HFFc6 (cell line): Measurements from ENCODE around the gene TBC1D30. TPM values are rescaled to one million over a fixed set of nuclear protein-coding genes. Genes with fewer than 3 reads are reported as not detected.

ENCODE experiments used
- DNase-seq: peaks from one replicate; pipeline ENCODE4 v3.0.0-alpha.2; 2018
- H3K27ac Mint-ChIP-seq: 2 replicates; pipeline ENCODE4 v1.8.0; 2020; ENCODE audit warnings: mild to moderate bottlenecking, mixed read lengths
- H3K27me3 Mint-ChIP-seq: 2 replicates; pipeline ENCODE4 v1.8.0; 2021; ENCODE audit warnings: mild to moderate bottlenecking, moderate library complexity, mixed read lengths; ENCODE audit not compliant: insufficient read depth
- H3K36me3 Mint-ChIP-seq: 2 replicates; pipeline ENCODE4 v1.8.0; 2021; ENCODE audit warnings: low read depth, mixed read lengths
- H3K4me1 Mint-ChIP-seq: 2 replicates; pipeline ENCODE4 v1.8.0; 2020; ENCODE audit warnings: low read depth, mixed read lengths
- H3K4me3 Mint-ChIP-seq: 2 replicates; pipeline ENCODE4 v1.8.0; 2020; ENCODE audit warnings: mild to moderate bottlenecking, moderate library complexity, mixed read lengths
- H3K9me3 Mint-ChIP-seq: 2 replicates; pipeline ENCODE4 v1.8.0; 2020; ENCODE audit warnings: mild to moderate bottlenecking, mixed read lengths
- CTCF ChIP-seq: fragments of 200-600 bp; sonication (generic); IDR thresholded peaks from 2 replicates; pipeline ENCODE4 v1.5.0; 2021; ENCODE audit warnings: antibody characterized with exemption, mild to moderate bottlenecking
- total RNA-seq, 6 experiments: library from RNA; stranded (reverse); fragmentation: NEBNext Ultra II Directional; extraction: Animal tissue kit (Norgen Biotek cat#: 25700); gene quantifications; 2 replicates in 1 of 6; 3 replicates in 5 of 6; pipeline ENCODE4 v1.2.3, GENCODE V29; 2021

Gene TBC1D30
- total RNA-seq, 6 experiments from 2014 or later, result 0.05 to 0.54 (median 0.23) TPM; not detected in 1

GRCh38 chr12:64912516-64913255 is 88.2 kb downstream of the TBC1D30 start:
- H3K4me1 Mint-ChIP-seq, result no peaks in the 10 kb centered on the region
- H3K27ac Mint-ChIP-seq, result no peak overlapping the region
- no peaks in the 10 kb centered on the region for H3K9me3 Mint-ChIP-seq
- no peak for DNase-seq
- peaks cover 45% of the 10 kb centered on the region for H3K27me3 Mint-ChIP-seq
- no peak overlapping the region for H3K4me3 Mint-ChIP-seq
- H3K36me3 Mint-ChIP-seq, result no peaks in the 10 kb centered on the region
- TF ChIP-seq CTCF, result no peak

GRCh38 chr12:64915242-64915641 is 90.8 kb downstream of the TBC1D30 start:
- TF ChIP-seq CTCF, result no peak
- Mint-ChIP-seq H3K27ac (no peak overlapping the region), H3K36me3 (no peaks in the 10 kb centered on the region)

GRCh38 chr12:64916411-64917261 is 92.2 kb downstream of the TBC1D30 start:
- TF ChIP-seq CTCF, result no peak
- Mint-ChIP-seq H3K36me3 (no peaks in the 10 kb centered on the region), H3K27ac (no peak overlapping the region), H3K27me3 (peaks cover 45% of the 10 kb centered on the region), H3K9me3 (no peaks in the 10 kb centered on the region), H3K4me3 (no peak overlapping the region), H3K4me1 (no peaks in the 10 kb centered on the region)
- DNase-seq, result no peak

More at GRCh38 chr12:64915242-64915641, 90.8 kb downstream of the TBC1D30 start:
- Mint-ChIP-seq H3K9me3 (no peaks in the 10 kb centered on the region), H3K4me3 (no peak overlapping the region), H3K4me1 (no peaks in the 10 kb centered on the region), H3K27me3 (peaks cover 43% of the 10 kb centered on the region)
- no peak for DNase-seq

GRCh38 chr12:64918344-64918743 is 93.9 kb downstream of the TBC1D30 start:
- no peak for TF ChIP-seq CTCF
- H3K36me3 Mint-ChIP-seq, result no peaks in the 10 kb centered on the region
- no peak overlapping the region for H3K27ac Mint-ChIP-seq
- peaks cover 32% of the 10 kb centered on the region for H3K27me3 Mint-ChIP-seq
- H3K4me1 Mint-ChIP-seq, result no peaks in the 10 kb centered on the region
- DNase-seq, result no peak
- H3K9me3 Mint-ChIP-seq, result no peaks in the 10 kb centered on the region
- H3K4me3 Mint-ChIP-seq, result no peak overlapping the region

GRCh38 chr12:64918801-64919200 is 94.4 kb downstream of the TBC1D30 start:
- H3K27me3 Mint-ChIP-seq, result peaks cover 30% of the 10 kb centered on the region
- H3K4me1 Mint-ChIP-seq, result no peaks in the 10 kb centered on the region
- H3K36me3 Mint-ChIP-seq, result no peaks in the 10 kb centered on the region

More at GRCh38 chr12:64918801-64919200, 94.4 kb downstream of the TBC1D30 start:
- no peak for TF ChIP-seq CTCF
- no peak for DNase-seq
- no peak overlapping the region for H3K27ac Mint-ChIP-seq
- H3K4me3 Mint-ChIP-seq, result no peak overlapping the region
- H3K9me3 Mint-ChIP-seq, result no peaks in the 10 kb centered on the region
